HepG2 (cell line): ENCODE data around the gene EFS. TPM values are rescaled to one million over a fixed set of nuclear protein-coding genes. Genes with fewer than 3 reads are reported as not detected.

Source experiments
- ATF1 ChIP-seq: IDR thresholded peaks from 2 replicates; pipeline ENCODE4 v1.6.1; 2016; ENCODE audit warnings: mild to moderate bottlenecking, control low read depth
- KDM4B ChIP-seq: sonication (generic); formaldehyde crosslinking; IDR thresholded peaks from 2 replicates; pipeline ENCODE4 v1.4.0; 2020; ENCODE audit warnings: missing genetic modification reagents
- NFATC3 ChIP-seq: sonication (generic); formaldehyde crosslinking; IDR thresholded peaks from 2 replicates; pipeline ENCODE4 v1.5.1; 2020; ENCODE audit warnings: mild to moderate bottlenecking, missing genetic modification reagents
- PCBP2 ChIP-seq: fragments of 200-400 bp; formaldehyde crosslinking; optimal IDR thresholded peaks from 2 replicates; pipeline ENCODE3; 2018; ENCODE audit warnings: low read length, low read depth; ENCODE audit not compliant: poor library complexity, severe bottlenecking
- SMAD3 ChIP-seq: sonication (generic); formaldehyde crosslinking; IDR thresholded peaks from 2 replicates; pipeline ENCODE4 v1.4.0; 2020; ENCODE audit warnings: missing genetic modification reagents
- SMAD9 ChIP-seq: sonication (generic); formaldehyde crosslinking; IDR thresholded peaks from 2 replicates; pipeline ENCODE4 v1.5.1; 2020; ENCODE audit warnings: mild to moderate bottlenecking, missing genetic modification reagents
- SOX13 ChIP-seq, 3 experiments: fragments of 450-650 bp in 1 of 3; sonication (generic) in 1 of 3; formaldehyde crosslinking in 1 of 3; IDR thresholded peaks in 2 of 3; conservative IDR thresholded peaks in 1 of 3; 2 replicates each; pipeline versions ENCODE4 v1.5.0 to v1.6.1; 2016 to 2020; ENCODE audit warnings: antibody characterized with exemption in 1 of 3, mild to moderate bottlenecking in 1 of 3, missing compliant biosample characterization in 1 of 3, missing genetic modification reagents in 1 of 3, moderate library complexity in 1 of 3
- U2AF2 ChIP-seq: fragments of 200-400 bp; formaldehyde crosslinking; IDR thresholded peaks from 2 replicates; pipeline ENCODE4 v1.6.1; 2017; ENCODE audit warnings: low read depth, mild to moderate bottlenecking, low read length
- ZNF556 ChIP-seq: sonication (generic); formaldehyde crosslinking; IDR thresholded peaks from 2 replicates; pipeline ENCODE4 v1.4.0; 2020; ENCODE audit warnings: mild to moderate bottlenecking, missing genetic modification reagents, borderline replicate concordance
- ZNF616 ChIP-seq: sonication (generic); formaldehyde crosslinking; IDR thresholded peaks from 2 replicates; pipeline ENCODE4 v1.5.0; 2020; ENCODE audit warnings: low read depth, mild to moderate bottlenecking, missing genetic modification reagents
- ZNF780A ChIP-seq: sonication (generic); formaldehyde crosslinking; IDR thresholded peaks from 2 replicates; pipeline ENCODE4 v1.8.0; 2022; ENCODE audit warnings: mild to moderate bottlenecking, missing genetic modification reagents, moderate library complexity
- ZNF850 ChIP-seq: sonication (generic); formaldehyde crosslinking; conservative IDR thresholded peaks from 2 replicates; pipeline ENCODE4 v1.9.0; 2021; ENCODE audit warnings: mild to moderate bottlenecking, missing genetic modification reagents
- polyA plus RNA-seq, 8 experiments: library from polyadenylated mRNA; depleted of rRNA in 3 of 8; stranded (reverse) in 7 of 8; unstranded in 1 of 8; fragments of >200 nt; fragmentation: Illumina TruSeq in 4 of 8; extraction: Trizol in 4 of 8; gene quantifications; 2 replicates each; pipeline versions ENCODE4 v1.2.1 to v1.2.3, GENCODE V29; 2011 to 2016; ENCODE audit warnings: low read depth in 4 of 8, missing spikeins in 1 of 8, mixed read lengths in 1 of 8; ENCODE audit not compliant: insufficient read depth in 1 of 8
- total RNA-seq, 5 experiments: library from RNA; depleted of rRNA; stranded (reverse); fragments of >200 nt; fragmentation: Illumina TruSeq; extraction: Trizol; gene quantifications; 2 replicates each; pipeline ENCODE4 v1.2.3, GENCODE V29; 2016; ENCODE audit warnings: low read depth in 1 of 5
- TF ChIP-seq, protein P1 (sequence below): sonication (generic); formaldehyde crosslinking; IDR thresholded peaks from 2 replicates; pipeline ENCODE4 v1.4.0; 2020; ENCODE audit warnings: missing genetic modification reagents, mild to moderate bottlenecking, borderline replicate concordance
- TF ChIP-seq, protein P2 (sequence below): IDR thresholded peaks from 2 replicates; pipeline ENCODE4 v1.6.1; 2016; ENCODE audit warnings: low read depth, control low read depth
- TF ChIP-seq, protein P3 (sequence below): IDR thresholded peaks from 2 replicates; pipeline ENCODE4 v1.6.1; 2016; ENCODE audit warnings: low read depth, borderline replicate concordance
- TF ChIP-seq, protein P4 (sequence below): sonication (generic); formaldehyde crosslinking; IDR thresholded peaks from 2 replicates; pipeline ENCODE4 v1.9.0; 2021; ENCODE audit warnings: missing genetic modification reagents, borderline replicate concordance
- TF ChIP-seq, protein P5 (sequence below): sonication (generic); formaldehyde crosslinking; IDR thresholded peaks from 2 replicates; pipeline ENCODE4 v1.8.0; 2022; ENCODE audit warnings: mild to moderate bottlenecking, missing genetic modification reagents, borderline replicate concordance
- TF ChIP-seq, protein P6 (sequence below): sonication (generic); formaldehyde crosslinking; IDR thresholded peaks from 2 replicates; pipeline ENCODE4 v1.5.0; 2020; ENCODE audit warnings: missing genetic modification reagents

EFS gene
- total and polyA plus RNA-seq, 2 of the 13 experiments (the other 11 are each of a cell fraction or from before 2014, with no cell fraction given), result not detected

DNA sequence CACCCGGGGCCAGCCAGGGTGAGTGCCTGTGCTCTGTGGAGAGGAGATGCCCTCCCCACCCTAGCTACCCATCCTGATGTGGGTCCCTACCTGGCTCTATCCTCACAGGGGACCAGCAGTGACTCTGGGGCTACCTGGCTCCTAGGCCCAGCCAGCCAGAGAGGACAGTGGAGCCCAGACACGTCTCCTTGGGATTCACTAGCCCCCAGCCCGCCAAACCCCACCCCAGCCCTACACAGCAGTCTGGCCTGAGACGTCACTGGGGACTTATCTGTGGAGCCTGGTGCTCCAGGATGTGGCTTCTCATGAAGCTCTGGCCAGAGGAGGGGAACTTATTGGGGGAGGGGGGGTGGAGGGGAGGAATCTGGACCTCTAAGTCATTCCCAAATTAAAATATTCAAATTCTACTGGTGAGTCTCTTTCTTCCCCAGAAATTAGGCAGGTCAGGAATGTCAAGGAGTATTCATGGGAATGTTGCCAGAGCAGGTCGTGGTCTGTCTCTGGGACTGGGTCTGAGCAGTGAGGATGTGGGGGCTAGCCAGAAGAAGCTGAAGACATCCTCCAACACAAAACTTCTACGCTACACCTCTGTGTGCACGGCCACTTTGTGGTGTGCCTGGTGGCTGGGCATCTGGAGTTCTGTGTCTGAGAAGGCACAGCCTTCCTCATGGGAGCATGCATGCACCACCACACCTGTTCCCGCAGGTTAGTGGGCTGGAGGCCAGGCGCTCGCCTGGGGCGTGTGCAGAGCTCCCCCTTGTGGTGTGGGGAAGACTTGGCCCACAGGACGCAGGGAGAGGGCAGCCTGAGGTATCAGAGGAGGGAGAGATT is 14.6 kb upstream of the EFS start (continued):
- TF ChIP-seq, protein P1, sequence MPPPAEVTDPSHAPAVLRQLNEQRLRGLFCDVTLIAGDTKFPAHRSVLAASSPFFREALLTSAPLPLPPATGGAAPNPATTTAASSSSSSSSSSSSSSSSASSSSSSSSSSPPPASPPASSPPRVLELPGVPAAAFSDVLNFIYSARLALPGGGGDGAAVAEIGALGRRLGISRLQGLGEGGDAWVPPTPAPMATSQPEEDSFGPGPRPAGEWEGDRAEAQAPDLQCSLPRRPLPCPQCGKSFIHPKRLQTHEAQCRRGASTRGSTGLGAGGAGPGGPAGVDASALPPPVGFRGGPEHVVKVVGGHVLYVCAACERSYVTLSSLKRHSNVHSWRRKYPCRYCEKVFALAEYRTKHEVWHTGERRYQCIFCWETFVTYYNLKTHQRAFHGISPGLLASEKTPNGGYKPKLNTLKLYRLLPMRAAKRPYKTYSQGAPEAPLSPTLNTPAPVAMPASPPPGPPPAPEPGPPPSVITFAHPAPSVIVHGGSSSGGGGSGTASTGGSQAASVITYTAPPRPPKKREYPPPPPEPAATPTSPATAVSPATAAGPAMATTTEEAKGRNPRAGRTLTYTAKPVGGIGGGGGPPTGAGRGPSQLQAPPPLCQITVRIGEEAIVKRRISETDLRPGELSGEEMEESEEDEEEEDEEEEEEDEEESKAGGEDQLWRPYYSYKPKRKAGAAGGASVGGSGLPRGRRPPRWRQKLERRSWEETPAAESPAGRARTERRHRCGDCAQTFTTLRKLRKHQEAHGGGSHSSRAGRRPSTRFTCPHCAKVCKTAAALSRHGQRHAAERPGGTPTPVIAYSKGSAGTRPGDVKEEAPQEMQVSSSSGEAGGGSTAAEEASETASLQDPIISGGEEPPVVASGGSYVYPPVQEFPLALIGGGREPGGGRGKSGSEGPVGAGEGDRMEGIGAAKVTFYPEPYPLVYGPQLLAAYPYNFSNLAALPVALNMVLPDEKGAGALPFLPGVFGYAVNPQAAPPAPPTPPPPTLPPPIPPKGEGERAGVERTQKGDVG (CRISPR knock-in tag), result no peak
- TF ChIP-seq NFATC3 (CRISPR knock-in tag) (no peak), SMAD3 (CRISPR knock-in tag) (no peak), SOX13 (IDR thresholded peaks at IDR 0.05) (no peak), SOX13 (CRISPR knock-in tag; conservative IDR thresholded peaks at IDR 0.05 in 1 of 2, IDR thresholded peaks at IDR 0.05 in 1 of 2) (no peak), ZNF850 (no peak), ATF1 (CRISPR knock-in tag) (no peak), PCBP2 (peak; percentile 65), U2AF2 (no peak), ZNF556 (CRISPR knock-in tag) (no peak), ZNF616 (CRISPR knock-in tag) (no peak), ZNF780A (no peak), SMAD9 (CRISPR knock-in tag) (no peak), KDM4B (CRISPR knock-in tag) (peak; percentile 70; the same call in 1 of the 2 replicates)
- TF ChIP-seq, protein P2, sequence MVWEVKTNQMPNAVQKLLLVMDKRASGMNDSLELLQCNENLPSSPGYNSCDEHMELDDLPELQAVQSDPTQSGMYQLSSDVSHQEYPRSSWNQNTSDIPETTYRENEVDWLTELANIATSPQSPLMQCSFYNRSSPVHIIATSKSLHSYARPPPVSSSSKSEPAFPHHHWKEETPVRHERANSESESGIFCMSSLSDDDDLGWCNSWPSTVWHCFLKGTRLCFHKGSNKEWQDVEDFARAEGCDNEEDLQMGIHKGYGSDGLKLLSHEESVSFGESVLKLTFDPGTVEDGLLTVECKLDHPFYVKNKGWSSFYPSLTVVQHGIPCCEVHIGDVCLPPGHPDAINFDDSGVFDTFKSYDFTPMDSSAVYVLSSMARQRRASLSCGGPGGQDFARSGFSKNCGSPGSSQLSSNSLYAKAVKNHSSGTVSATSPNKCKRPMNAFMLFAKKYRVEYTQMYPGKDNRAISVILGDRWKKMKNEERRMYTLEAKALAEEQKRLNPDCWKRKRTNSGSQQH (CRISPR knock-in tag), result no peak
- TF ChIP-seq, protein P3, sequence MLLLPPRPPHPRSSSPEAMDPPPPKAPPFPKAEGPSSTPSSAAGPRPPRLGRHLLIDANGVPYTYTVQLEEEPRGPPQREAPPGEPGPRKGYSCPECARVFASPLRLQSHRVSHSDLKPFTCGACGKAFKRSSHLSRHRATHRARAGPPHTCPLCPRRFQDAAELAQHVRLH, result peak; percentile 75; the same call in 1 of the 2 replicates
- TF ChIP-seq, protein P4, sequence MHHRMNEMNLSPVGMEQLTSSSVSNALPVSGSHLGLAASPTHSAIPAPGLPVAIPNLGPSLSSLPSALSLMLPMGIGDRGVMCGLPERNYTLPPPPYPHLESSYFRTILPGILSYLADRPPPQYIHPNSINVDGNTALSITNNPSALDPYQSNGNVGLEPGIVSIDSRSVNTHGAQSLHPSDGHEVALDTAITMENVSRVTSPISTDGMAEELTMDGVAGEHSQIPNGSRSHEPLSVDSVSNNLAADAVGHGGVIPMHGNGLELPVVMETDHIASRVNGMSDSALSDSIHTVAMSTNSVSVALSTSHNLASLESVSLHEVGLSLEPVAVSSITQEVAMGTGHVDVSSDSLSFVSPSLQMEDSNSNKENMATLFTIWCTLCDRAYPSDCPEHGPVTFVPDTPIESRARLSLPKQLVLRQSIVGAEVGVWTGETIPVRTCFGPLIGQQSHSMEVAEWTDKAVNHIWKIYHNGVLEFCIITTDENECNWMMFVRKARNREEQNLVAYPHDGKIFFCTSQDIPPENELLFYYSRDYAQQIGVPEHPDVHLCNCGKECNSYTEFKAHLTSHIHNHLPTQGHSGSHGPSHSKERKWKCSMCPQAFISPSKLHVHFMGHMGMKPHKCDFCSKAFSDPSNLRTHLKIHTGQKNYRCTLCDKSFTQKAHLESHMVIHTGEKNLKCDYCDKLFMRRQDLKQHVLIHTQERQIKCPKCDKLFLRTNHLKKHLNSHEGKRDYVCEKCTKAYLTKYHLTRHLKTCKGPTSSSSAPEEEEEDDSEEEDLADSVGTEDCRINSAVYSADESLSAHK (CRISPR knock-in tag), result no peak
- TF ChIP-seq, protein P5, sequence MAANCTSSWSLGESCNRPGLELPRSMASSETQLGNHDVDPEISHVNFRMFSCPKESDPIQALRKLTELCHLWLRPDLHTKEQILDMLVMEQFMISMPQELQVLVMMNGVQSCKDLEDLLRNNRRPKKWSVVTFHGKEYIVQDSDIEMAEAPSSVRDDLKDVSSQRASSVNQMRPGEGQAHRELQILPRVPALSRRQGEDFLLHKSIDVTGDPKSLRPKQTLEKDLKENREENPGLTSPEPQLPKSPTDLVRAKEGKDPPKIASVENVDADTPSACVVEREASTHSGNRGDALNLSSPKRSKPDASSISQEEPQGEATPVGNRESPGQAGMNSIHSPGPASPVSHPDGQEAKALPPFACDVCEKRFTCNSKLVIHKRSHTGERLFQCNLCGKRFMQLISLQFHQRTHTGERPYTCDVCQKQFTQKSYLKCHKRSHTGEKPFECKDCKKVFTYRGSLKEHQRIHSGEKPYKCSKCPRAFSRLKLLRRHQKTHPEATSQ (CRISPR knock-in tag), result no peak; the same call in 1 of the 2 replicates
- TF ChIP-seq, protein P6, sequence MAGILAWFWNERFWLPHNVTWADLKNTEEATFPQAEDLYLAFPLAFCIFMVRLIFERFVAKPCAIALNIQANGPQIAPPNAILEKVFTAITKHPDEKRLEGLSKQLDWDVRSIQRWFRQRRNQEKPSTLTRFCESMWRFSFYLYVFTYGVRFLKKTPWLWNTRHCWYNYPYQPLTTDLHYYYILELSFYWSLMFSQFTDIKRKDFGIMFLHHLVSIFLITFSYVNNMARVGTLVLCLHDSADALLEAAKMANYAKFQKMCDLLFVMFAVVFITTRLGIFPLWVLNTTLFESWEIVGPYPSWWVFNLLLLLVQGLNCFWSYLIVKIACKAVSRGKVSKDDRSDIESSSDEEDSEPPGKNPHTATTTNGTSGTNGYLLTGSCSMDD (CRISPR knock-in tag), result peak; percentile 33; the same call in 1 of the 2 replicates
